ENCODE measurements around the gene MRAS. TPM values are rescaled to one million over a fixed set of nuclear protein-coding genes. Genes with fewer than 3 reads are reported as not detected.
A peak's percentile ranks its signal among the peaks of the same experiment; 100 is the strongest.

MRAS gene
- total RNA-seq, 4 donors from 2014 or later: 35.6 to 59.2 (median 45.8) TPM

GRCh38 chr3:138359148-138359918 is 11.0 kb downstream of the MRAS start:
- DNase-seq (ENCODE audit: extremely low spot score): no peak
- intact Hi-C loops (cut with DNase I): no loop called here
- Histone ChIP-seq H3K4me3 (no peak overlapping the region), H3K27ac (replicated peaks in 1 of 4) (peak overlapping the region in 3 of 4 donors; percentile 8 to 47 (median 29)), H3K9me3 (no peaks in the 10 kb centered on the region), H3K27me3 (no peaks in the 10 kb centered on the region), H3K36me3 (peaks cover 5 to 19% (median 10%) of the 10 kb centered on the region in 4 donors), H3K4me1 (peaks cover 43 to 67% (median 54%) of the 10 kb centered on the region in 4 donors)
- 68% methylated on average over 7 of the region's 7 CpGs for WGBS
- TF ChIP-seq POLR2AphosphoS5 (IDR thresholded peaks at IDR 0.05) (no peak), EP300 (IDR thresholded peaks at IDR 0.05) (no peak), POLR2A (IDR thresholded peaks at IDR 0.05; ENCODE audit: low read depth) (no peak), CTCF (IDR thresholded peaks at IDR 0.05) (no peak)

- Histone ChIP-seq H3K4me3 (no peak overlapping the region), H3K4me1 (peaks cover 43 to 75% (median 61%) of the 10 kb centered on the region in 4 donors), H3K27me3 (no peaks in the 10 kb centered on the region), H3K36me3 (peaks cover 3 to 16% (median 7%) of the 10 kb centered on the region in 4 donors), H3K9me3 (no peaks in the 10 kb centered on the region), H3K27ac (replicated peaks in 1 of 4) (peak overlapping the region in 1 of 4 donors; percentile 29)
- TF ChIP-seq EP300 (IDR thresholded peaks at IDR 0.05): no peak
- no peak for TF ChIP-seq CTCF (IDR thresholded peaks at IDR 0.05)
- TF ChIP-seq POLR2A (IDR thresholded peaks at IDR 0.05; ENCODE audit: low read depth): no peak
- no peak for TF ChIP-seq POLR2AphosphoS5 (IDR thresholded peaks at IDR 0.05)
- WGBS: 89% methylated on average over 15 of the region's 15 CpGs
- intact Hi-C loops (cut with DNase I): no loop called here
- DNase-seq (ENCODE audit: extremely low spot score): no peak
Observed at GRCh38 chr3:138359919-138360868, 11.8 kb downstream of the MRAS start.

GRCh38 chr3:138360869-138361525 is 12.6 kb downstream of the MRAS start:
- WGBS: 93% methylated on average over 8 of the region's 9 CpGs
- H3K4me1 ChIP-seq: peaks cover 48 to 79% (median 68%) of the 10 kb centered on the region in 4 donors
- DNase-seq (ENCODE audit: extremely low spot score): no peak
- H3K36me3 ChIP-seq: peaks cover 0 to 7% (median under 1%) of the 10 kb centered on the region in 4 donors
- no peak overlapping the region for H3K4me3 ChIP-seq
- intact Hi-C loops (cut with DNase I): no loop called here
- no peaks in the 10 kb centered on the region for H3K27me3 ChIP-seq
- TF ChIP-seq CTCF (IDR thresholded peaks at IDR 0.05): no peak
- H3K9me3 ChIP-seq: no peaks in the 10 kb centered on the region
- H3K27ac ChIP-seq (replicated peaks in 1 of 4): no peak overlapping the region

GRCh38 chr3:138361561-138361971 is 13.2 kb downstream of the MRAS start:
- Histone ChIP-seq H3K36me3 (peaks cover 0 to 7% (median 0%) of the 10 kb centered on the region in 4 donors), H3K27ac (replicated peaks in 1 of 4) (no peak overlapping the region), H3K4me1 (peaks cover 53 to 82% (median 70%) of the 10 kb centered on the region in 4 donors), H3K9me3 (no peaks in the 10 kb centered on the region), H3K27me3 (no peaks in the 10 kb centered on the region), H3K4me3 (no peak overlapping the region)
- TF ChIP-seq CTCF (IDR thresholded peaks at IDR 0.05) (no peak), POLR2A (IDR thresholded peaks at IDR 0.05; ENCODE audit: low read depth) (no peak), EP300 (IDR thresholded peaks at IDR 0.05) (no peak), POLR2AphosphoS5 (IDR thresholded peaks at IDR 0.05) (no peak)
- 98% methylated on average over 4 of the region's 7 CpGs for WGBS
- intact Hi-C loops (cut with DNase I): no loop called here
- DNase-seq (ENCODE audit: extremely low spot score): no peak

Data from esophagus muscularis mucosa (tissue), 4 donors.